HepG2 (cell line): ENCODE data around the gene ARID3C.

ENCODE experiments used
- ASH2L ChIP-seq: fragments of 300-600, 200-600 bp; sonication (generic); IDR thresholded peaks from 2 replicates; pipeline ENCODE4 v1.7.0; 2017; ENCODE audit warnings: low read depth, mild to moderate bottlenecking, moderate library complexity, mixed read lengths, low read length; ENCODE audit not compliant: insufficient read length
- ATF6 ChIP-seq: sonication (generic); formaldehyde crosslinking; conservative IDR thresholded peaks from 2 replicates; pipeline ENCODE4 v1.4.0; 2020; ENCODE audit warnings: missing genetic modification reagents
- CTCF ChIP-seq: sonication (generic); formaldehyde crosslinking; IDR thresholded peaks from 2 replicates; pipeline ENCODE4 v1.5.0; 2020; ENCODE audit warnings: mild to moderate bottlenecking, missing genetic modification reagents, moderate library complexity
- E2F5 ChIP-seq: sonication (generic); formaldehyde crosslinking; conservative IDR thresholded peaks from 2 replicates; pipeline ENCODE4 v1.4.0; 2020; ENCODE audit warnings: missing genetic modification reagents
- GMEB2 ChIP-seq: IDR thresholded peaks from 2 replicates; pipeline ENCODE4 v1.6.1; 2016; ENCODE audit warnings: missing biosample characterization, missing genetic modification reagents, low read depth
- SRSF9 ChIP-seq: fragments of 200-400 bp; formaldehyde crosslinking; IDR thresholded peaks from 2 replicates; pipeline ENCODE4 v1.6.1; 2018; ENCODE audit warnings: borderline replicate concordance, mild to moderate bottlenecking, low read depth, low read length; ENCODE audit not compliant: insufficient read depth, poor library complexity, severe bottlenecking
- STAT6 ChIP-seq: sonication (generic); formaldehyde crosslinking; IDR thresholded peaks from 2 replicates; pipeline ENCODE4 v1.4.0; 2020; ENCODE audit warnings: missing genetic modification reagents, mild to moderate bottlenecking, borderline replicate concordance
- ZNF776 ChIP-seq: sonication (generic); formaldehyde crosslinking; IDR thresholded peaks from 2 replicates; pipeline ENCODE4 v1.4.0; 2020; ENCODE audit warnings: mild to moderate bottlenecking, missing genetic modification reagents

GRCh38 chr9:34648673-34649072, 19.8 kb upstream of the ARID3C start:
- TF ChIP-seq CTCF (CRISPR knock-in tag): no peak
- no peak for TF ChIP-seq ASH2L
- TF ChIP-seq SRSF9: no peak
- no peak for TF ChIP-seq GMEB2 (CRISPR knock-in tag)
- no peak for TF ChIP-seq ZNF776 (CRISPR knock-in tag)
- no peak for TF ChIP-seq ATF6
- no peak for TF ChIP-seq E2F5 (CRISPR knock-in tag)
- no peak for TF ChIP-seq STAT6 (CRISPR knock-in tag)
